SJCRH30 (cell line): ENCODE data around the gene SLC22A23. TPM values are rescaled to one million over a fixed set of nuclear protein-coding genes. Genes with fewer than 3 reads are reported as not detected.

Source experiments
- DNase-seq, 2 experiments: peaks; one replicate each; pipeline ENCODE4 v3.0.0-alpha.2; 2015 to 2020
- H3K27ac ChIP-seq: fragments of 250-450 bp; sonication (Bioruptor Pico); 2 replicates; pipeline ENCODE4 v1.5.1; 2020; ENCODE audit warnings: mild to moderate bottlenecking, moderate library complexity
- H3K27me3 ChIP-seq: fragments of 250-450 bp; sonication (Bioruptor Pico); 2 replicates; pipeline ENCODE4 v1.5.1; 2020; ENCODE audit warnings: mild to moderate bottlenecking, moderate library complexity
- H3K36me3 ChIP-seq: fragments of 250-450 bp; sonication (Bioruptor Pico); 2 replicates; pipeline ENCODE4 v1.5.1; 2020; ENCODE audit warnings: mild to moderate bottlenecking, moderate library complexity
- H3K4me1 ChIP-seq: fragments of 250-450 bp; sonication (Bioruptor Pico); 2 replicates; pipeline ENCODE4 v1.5.1; 2020; ENCODE audit warnings: mild to moderate bottlenecking, moderate library complexity
- H3K4me3 ChIP-seq: fragments of 250-450 bp; sonication (Bioruptor Pico); 2 replicates; pipeline ENCODE4 v1.5.1; 2020; ENCODE audit warnings: mild to moderate bottlenecking, moderate library complexity
- H3K9me3 ChIP-seq: fragments of 250-450 bp; sonication (Bioruptor Pico); replicated peaks from 2 replicates; pipeline ENCODE4 v1.5.1; 2020; ENCODE audit warnings: mild to moderate bottlenecking, moderate library complexity
- total RNA-seq: library from RNA; depleted of rRNA; stranded (reverse); fragments of >200 nt; shearing (Covaris generic); gene quantifications from 2 replicates; pipeline ENCODE4 v1.2.3, GENCODE V29; 2014

Gene SLC22A23
- total RNA-seq, 1 experiment from 2014 or later: 0.43 TPM

GRCh38 chr6:3484946-3485345 lies 28.1 kb upstream of the SLC22A23 start:
- Histone ChIP-seq H3K9me3 (no peaks in the 10 kb centered on the region), H3K4me3 (no peak overlapping the region), H3K36me3 (no peaks in the 10 kb centered on the region), H3K4me1 (no peaks in the 10 kb centered on the region), H3K27ac (no peak overlapping the region), H3K27me3 (no peaks in the 10 kb centered on the region)
- DNase-seq: no peak

GRCh38 chr6:3484192-3484591 lies 27.3 kb upstream of the SLC22A23 start:
- Histone ChIP-seq H3K4me1 (no peaks in the 10 kb centered on the region), H3K27ac (no peak overlapping the region)
- no peak for DNase-seq

GRCh38 chr6:3483675-3484074 lies 26.8 kb upstream of the SLC22A23 start:
- Histone ChIP-seq H3K4me3 (no peak overlapping the region), H3K27me3 (no peaks in the 10 kb centered on the region), H3K27ac (no peak overlapping the region), H3K9me3 (no peaks in the 10 kb centered on the region), H3K4me1 (no peaks in the 10 kb centered on the region), H3K36me3 (no peaks in the 10 kb centered on the region)
- no peak for DNase-seq

More at GRCh38 chr6:3484192-3484591, 27.3 kb upstream of the SLC22A23 start:
- Histone ChIP-seq H3K36me3 (no peaks in the 10 kb centered on the region), H3K9me3 (no peaks in the 10 kb centered on the region), H3K4me3 (no peak overlapping the region), H3K27me3 (no peaks in the 10 kb centered on the region)

- H3K9me3 ChIP-seq: no peaks in the 10 kb centered on the region
- no peak overlapping the region for H3K4me3 ChIP-seq
- no peaks in the 10 kb centered on the region for H3K36me3 ChIP-seq
- H3K27ac ChIP-seq: no peak overlapping the region
- no peaks in the 10 kb centered on the region for H3K27me3 ChIP-seq
- H3K4me1 ChIP-seq: no peaks in the 10 kb centered on the region
- no peak for DNase-seq
These were observed 26.0 kb upstream of the SLC22A23 start for GRCh38 chr6:3482869-3483268.

- no peak overlapping the region for H3K4me3 ChIP-seq
- no peaks in the 10 kb centered on the region for H3K27me3 ChIP-seq
- H3K4me1 ChIP-seq: no peaks in the 10 kb centered on the region
- no peaks in the 10 kb centered on the region for H3K9me3 ChIP-seq
- H3K36me3 ChIP-seq: no peaks in the 10 kb centered on the region
- no peak for DNase-seq
- H3K27ac ChIP-seq: no peak overlapping the region
These were observed 24.8 kb upstream of the SLC22A23 start for GRCh38 chr6:3481640-3482039.

- H3K4me1 ChIP-seq: no peaks in the 10 kb centered on the region
- H3K27ac ChIP-seq: no peak overlapping the region
- no peak for DNase-seq
- no peak overlapping the region for H3K4me3 ChIP-seq
- H3K27me3 ChIP-seq: no peaks in the 10 kb centered on the region
- no peaks in the 10 kb centered on the region for H3K9me3 ChIP-seq
- no peaks in the 10 kb centered on the region for H3K36me3 ChIP-seq
These were observed 23.2 kb upstream of the SLC22A23 start for GRCh38 chr6:3480009-3480408.

GRCh38 chr6:3473773-3474172 lies 16.9 kb upstream of the SLC22A23 start:
- no peaks in the 10 kb centered on the region for H3K27me3 ChIP-seq
- no peaks in the 10 kb centered on the region for H3K4me1 ChIP-seq
- H3K27ac ChIP-seq: no peak overlapping the region
- no peaks in the 10 kb centered on the region for H3K36me3 ChIP-seq
- DNase-seq: no peak
- H3K4me3 ChIP-seq: no peak overlapping the region
- no peaks in the 10 kb centered on the region for H3K9me3 ChIP-seq

- H3K36me3 ChIP-seq: no peaks in the 10 kb centered on the region
- H3K27ac ChIP-seq: no peak overlapping the region
- H3K4me3 ChIP-seq: no peak overlapping the region
- no peaks in the 10 kb centered on the region for H3K27me3 ChIP-seq
- DNase-seq: no peak
- H3K9me3 ChIP-seq: no peaks in the 10 kb centered on the region
- H3K4me1 ChIP-seq: no peaks in the 10 kb centered on the region
These were observed 14.9 kb upstream of the SLC22A23 start for GRCh38 chr6:3471711-3472110.

GRCh38 chr6:3471286-3471685 lies 14.4 kb upstream of the SLC22A23 start:
- no peak for DNase-seq
- H3K27me3 ChIP-seq: no peaks in the 10 kb centered on the region
- no peaks in the 10 kb centered on the region for H3K9me3 ChIP-seq
- H3K4me3 ChIP-seq: no peak overlapping the region
- no peaks in the 10 kb centered on the region for H3K36me3 ChIP-seq
- H3K27ac ChIP-seq: no peak overlapping the region
- no peaks in the 10 kb centered on the region for H3K4me1 ChIP-seq

- H3K36me3 ChIP-seq: no peaks in the 10 kb centered on the region
- no peak for DNase-seq
- H3K27ac ChIP-seq: no peak overlapping the region
- H3K4me3 ChIP-seq: no peak overlapping the region
- H3K27me3 ChIP-seq: no peaks in the 10 kb centered on the region
- no peaks in the 10 kb centered on the region for H3K4me1 ChIP-seq
- no peaks in the 10 kb centered on the region for H3K9me3 ChIP-seq
These were observed 11.7 kb upstream of the SLC22A23 start for GRCh38 chr6:3468585-3468984.

GRCh38 chr6:3467996-3468395 lies 11.1 kb upstream of the SLC22A23 start:
- DNase-seq: no peak

GRCh38 chr6:3466488-3467219 lies 9.8 kb upstream of the SLC22A23 start:
- no peaks in the 10 kb centered on the region for H3K27me3 ChIP-seq
- no peaks in the 10 kb centered on the region for H3K4me1 ChIP-seq
- DNase-seq: no peak
- no peaks in the 10 kb centered on the region for H3K36me3 ChIP-seq
- H3K4me3 ChIP-seq: no peak overlapping the region
- H3K27ac ChIP-seq: no peak overlapping the region
- no peaks in the 10 kb centered on the region for H3K9me3 ChIP-seq

More at GRCh38 chr6:3467996-3468395, 11.1 kb upstream of the SLC22A23 start:
- Histone ChIP-seq H3K36me3 (no peaks in the 10 kb centered on the region), H3K4me1 (no peaks in the 10 kb centered on the region), H3K4me3 (no peak overlapping the region), H3K27me3 (no peaks in the 10 kb centered on the region), H3K9me3 (no peaks in the 10 kb centered on the region), H3K27ac (no peak overlapping the region)

GRCh38 chr6:3460253-3460652 lies 3.4 kb upstream of the SLC22A23 start:
- no peak overlapping the region for H3K4me3 ChIP-seq
- H3K27ac ChIP-seq: no peak overlapping the region
- H3K4me1 ChIP-seq: no peaks in the 10 kb centered on the region
- H3K27me3 ChIP-seq: peaks cover 9% of the 10 kb centered on the region
- DNase-seq: no peak
- H3K9me3 ChIP-seq: no peaks in the 10 kb centered on the region
- H3K36me3 ChIP-seq: no peaks in the 10 kb centered on the region

GRCh38 chr6:3458706-3459421 lies 2.0 kb upstream of the SLC22A23 start:
- Histone ChIP-seq H3K4me3 (no peak overlapping the region), H3K4me1 (no peaks in the 10 kb centered on the region), H3K9me3 (no peaks in the 10 kb centered on the region), H3K36me3 (no peaks in the 10 kb centered on the region), H3K27me3 (peaks cover 17% of the 10 kb centered on the region), H3K27ac (no peak overlapping the region)
- no peak for DNase-seq

GRCh38 chr6:3457710-3458602 lies 1.1 kb upstream of the SLC22A23 start:
- Histone ChIP-seq H3K27me3 (peaks cover 17% of the 10 kb centered on the region), H3K4me1 (no peaks in the 10 kb centered on the region), H3K36me3 (no peaks in the 10 kb centered on the region), H3K4me3 (no peak overlapping the region), H3K27ac (no peak overlapping the region), H3K9me3 (no peaks in the 10 kb centered on the region)
- DNase-seq: no peak
